Measurements from ENCODE around the gene DCN.

Gene DCN

GRCh38 chr12:91103624-91104023 is 79.0 kb downstream of the DCN start:
- Histone ChIP-seq H3K36me3 (ENCODE audit: control insufficient read depth, insufficient read depth, low read length) (no peaks in the 10 kb centered on the region), H3K27ac (ENCODE audit: low read depth, low read length, severe bottlenecking) (no peak overlapping the region), H3K9me3 (ENCODE audit: control insufficient read depth, low read length) (no peaks in the 10 kb centered on the region), H3K4me1 (ENCODE audit: control insufficient read depth, insufficient read depth, low read length, poor library complexity, severe bottlenecking) (peaks cover 7% of the 10 kb centered on the region), H3K4me3 (ENCODE audit: extremely low read depth, insufficient read depth, low read length, poor library complexity, severe bottlenecking) (no peak overlapping the region)
- no CpG with 5 or more reads among the region's 1 CpG for WGBS, 2 experiments (ENCODE audit: insufficient coverage in 2 of 2)

GRCh38 chr12:91103101-91103500 is 79.5 kb downstream of the DCN start:
- peaks cover 11% of the 10 kb centered on the region for H3K4me1 ChIP-seq (ENCODE audit: control insufficient read depth, insufficient read depth, low read length, poor library complexity, severe bottlenecking)
- H3K36me3 ChIP-seq (ENCODE audit: control insufficient read depth, insufficient read depth, low read length): no peaks in the 10 kb centered on the region
- no peak overlapping the region for H3K27ac ChIP-seq (ENCODE audit: low read depth, low read length, severe bottlenecking)
- H3K4me3 ChIP-seq (ENCODE audit: extremely low read depth, insufficient read depth, low read length, poor library complexity, severe bottlenecking): no peak overlapping the region
- no peaks in the 10 kb centered on the region for H3K9me3 ChIP-seq (ENCODE audit: control insufficient read depth, low read length)

GRCh38 chr12:91100906-91101305 is 81.7 kb downstream of the DCN start:
- Histone ChIP-seq H3K27ac (ENCODE audit: low read depth, low read length, severe bottlenecking) (no peak overlapping the region), H3K9me3 (ENCODE audit: control insufficient read depth, low read length) (no peaks in the 10 kb centered on the region), H3K4me1 (ENCODE audit: control insufficient read depth, insufficient read depth, low read length, poor library complexity, severe bottlenecking) (peaks cover 11% of the 10 kb centered on the region), H3K4me3 (ENCODE audit: extremely low read depth, insufficient read depth, low read length, poor library complexity, severe bottlenecking) (no peak overlapping the region), H3K36me3 (ENCODE audit: control insufficient read depth, insufficient read depth, low read length) (no peaks in the 10 kb centered on the region)
- WGBS, 2 experiments (ENCODE audit: insufficient coverage in 2 of 2): 100% methylated on average over 1 of the region's 2 CpGs; no CpG with 5 or more reads in 1 of the 2 experiments

GRCh38 chr12:91099836-91100235 is 82.8 kb downstream of the DCN start:
- no peaks in the 10 kb centered on the region for H3K36me3 ChIP-seq (ENCODE audit: control insufficient read depth, insufficient read depth, low read length)
- WGBS, 2 experiments (ENCODE audit: insufficient coverage in 2 of 2): 81 to 94% methylated on average over 2 of the region's 2 CpGs
- H3K9me3 ChIP-seq (ENCODE audit: control insufficient read depth, low read length): no peaks in the 10 kb centered on the region
- peak overlapping the region; percentile 5 for H3K27ac ChIP-seq (ENCODE audit: low read depth, low read length, severe bottlenecking)
- H3K4me3 ChIP-seq (ENCODE audit: extremely low read depth, insufficient read depth, low read length, poor library complexity, severe bottlenecking): no peak overlapping the region
- H3K4me1 ChIP-seq (ENCODE audit: control insufficient read depth, insufficient read depth, low read length, poor library complexity, severe bottlenecking): peaks cover 11% of the 10 kb centered on the region

GRCh38 chr12:91099341-91099740 is 83.3 kb downstream of the DCN start:
- peaks cover 11% of the 10 kb centered on the region for H3K4me1 ChIP-seq (ENCODE audit: control insufficient read depth, insufficient read depth, low read length, poor library complexity, severe bottlenecking)
- WGBS, 2 experiments (ENCODE audit: insufficient coverage in 2 of 2): 0% methylated on average over 1 of the region's 2 CpGs; no CpG with 5 or more reads in 1 of the 2 experiments
- no peak overlapping the region for H3K4me3 ChIP-seq (ENCODE audit: extremely low read depth, insufficient read depth, low read length, poor library complexity, severe bottlenecking)
- no peaks in the 10 kb centered on the region for H3K36me3 ChIP-seq (ENCODE audit: control insufficient read depth, insufficient read depth, low read length)
- H3K9me3 ChIP-seq (ENCODE audit: control insufficient read depth, low read length): no peaks in the 10 kb centered on the region
- peak overlapping the region; percentile 73 for H3K27ac ChIP-seq (ENCODE audit: low read depth, low read length, severe bottlenecking)

- H3K36me3 ChIP-seq (ENCODE audit: control insufficient read depth, insufficient read depth, low read length): no peaks in the 10 kb centered on the region
- no peak overlapping the region for H3K4me3 ChIP-seq (ENCODE audit: extremely low read depth, insufficient read depth, low read length, poor library complexity, severe bottlenecking)
- peaks cover 11% of the 10 kb centered on the region for H3K4me1 ChIP-seq (ENCODE audit: control insufficient read depth, insufficient read depth, low read length, poor library complexity, severe bottlenecking)
- H3K27ac ChIP-seq (ENCODE audit: low read depth, low read length, severe bottlenecking): peak overlapping the region; percentile 73
- no peaks in the 10 kb centered on the region for H3K9me3 ChIP-seq (ENCODE audit: control insufficient read depth, low read length)
- WGBS, 2 experiments (ENCODE audit: insufficient coverage in 2 of 2): no CpG with 5 or more reads among the region's 3 CpGs
These were observed 83.7 kb downstream of the DCN start for GRCh38 chr12:91098941-91099340.

GRCh38 chr12:91098461-91098860 is 84.2 kb downstream of the DCN start:
- H3K4me1 ChIP-seq (ENCODE audit: control insufficient read depth, insufficient read depth, low read length, poor library complexity, severe bottlenecking): peaks cover 11% of the 10 kb centered on the region
- no peak overlapping the region for H3K4me3 ChIP-seq (ENCODE audit: extremely low read depth, insufficient read depth, low read length, poor library complexity, severe bottlenecking)
- H3K27ac ChIP-seq (ENCODE audit: low read depth, low read length, severe bottlenecking): peak overlapping the region; percentile 73

GRCh38 chr12:91094957-91095356 is 87.7 kb downstream of the DCN start:
- H3K4me3 ChIP-seq (ENCODE audit: extremely low read depth, insufficient read depth, low read length, poor library complexity, severe bottlenecking): no peak overlapping the region
- no peak overlapping the region for H3K27ac ChIP-seq (ENCODE audit: low read depth, low read length, severe bottlenecking)
- H3K9me3 ChIP-seq (ENCODE audit: control insufficient read depth, low read length): no peaks in the 10 kb centered on the region
- no CpG with 5 or more reads among the region's 1 CpG for WGBS, 2 experiments (ENCODE audit: insufficient coverage in 2 of 2)
- H3K36me3 ChIP-seq (ENCODE audit: control insufficient read depth, insufficient read depth, low read length): no peaks in the 10 kb centered on the region
- H3K4me1 ChIP-seq (ENCODE audit: control insufficient read depth, insufficient read depth, low read length, poor library complexity, severe bottlenecking): peaks cover 16% of the 10 kb centered on the region

More at GRCh38 chr12:91098461-91098860, 84.2 kb downstream of the DCN start:
- Histone ChIP-seq H3K36me3 (ENCODE audit: control insufficient read depth, insufficient read depth, low read length) (no peaks in the 10 kb centered on the region), H3K9me3 (ENCODE audit: control insufficient read depth, low read length) (no peaks in the 10 kb centered on the region)

GRCh38 chr12:91094032-91094662 is 88.5 kb downstream of the DCN start:
- H3K9me3 ChIP-seq (ENCODE audit: control insufficient read depth, low read length): no peaks in the 10 kb centered on the region
- H3K27ac ChIP-seq (ENCODE audit: low read depth, low read length, severe bottlenecking): no peak overlapping the region
- peaks cover 9% of the 10 kb centered on the region for H3K4me1 ChIP-seq (ENCODE audit: control insufficient read depth, insufficient read depth, low read length, poor library complexity, severe bottlenecking)
- H3K4me3 ChIP-seq (ENCODE audit: extremely low read depth, insufficient read depth, low read length, poor library complexity, severe bottlenecking): no peak overlapping the region
- no peaks in the 10 kb centered on the region for H3K36me3 ChIP-seq (ENCODE audit: control insufficient read depth, insufficient read depth, low read length)

GRCh38 chr12:91093341-91093740 is 89.3 kb downstream of the DCN start:
- Histone ChIP-seq H3K4me1 (ENCODE audit: control insufficient read depth, insufficient read depth, low read length, poor library complexity, severe bottlenecking) (peaks cover 7% of the 10 kb centered on the region), H3K4me3 (ENCODE audit: extremely low read depth, insufficient read depth, low read length, poor library complexity, severe bottlenecking) (no peak overlapping the region), H3K27ac (ENCODE audit: low read depth, low read length, severe bottlenecking) (no peak overlapping the region)

GRCh38 chr12:91091916-91092715 is 90.5 kb downstream of the DCN start:
- Histone ChIP-seq H3K4me1 (ENCODE audit: control insufficient read depth, insufficient read depth, low read length, poor library complexity, severe bottlenecking) (peaks cover 5% of the 10 kb centered on the region), H3K4me3 (ENCODE audit: extremely low read depth, insufficient read depth, low read length, poor library complexity, severe bottlenecking) (no peak overlapping the region), H3K27ac (ENCODE audit: low read depth, low read length, severe bottlenecking) (no peak overlapping the region), H3K36me3 (ENCODE audit: control insufficient read depth, insufficient read depth, low read length) (no peaks in the 10 kb centered on the region), H3K9me3 (ENCODE audit: control insufficient read depth, low read length) (peaks cover 6% of the 10 kb centered on the region)
- 68% methylated on average over 4 of the region's 6 CpGs; no CpG with 5 or more reads in 1 of the 2 experiments for WGBS, 2 experiments (ENCODE audit: insufficient coverage in 2 of 2)

More at GRCh38 chr12:91093341-91093740, 89.3 kb downstream of the DCN start:
- Histone ChIP-seq H3K36me3 (ENCODE audit: control insufficient read depth, insufficient read depth, low read length) (no peaks in the 10 kb centered on the region), H3K9me3 (ENCODE audit: control insufficient read depth, low read length) (peaks cover 6% of the 10 kb centered on the region)
- WGBS, 2 experiments (ENCODE audit: insufficient coverage in 2 of 2): no CpG with 5 or more reads among the region's 4 CpGs

All from mesodermal cell (in vitro differentiated cells).